A549 treated with dexamethasone at 1 μM for 4 hours (cell line): Measurements from ENCODE around the gene JUNB. TPM values are rescaled to one million over a fixed set of nuclear protein-coding genes. Genes with fewer than 3 reads are reported as not detected.

Experiments used
- total RNA-seq: library from RNA; stranded (reverse); fragments of 200-300 nt; extraction: Qiagen RNA extraction; gene quantifications from 5 replicates; pipeline ENCODE4 v1.2.3, GENCODE V29; 2022

Gene JUNB
- total RNA-seq: 121 to 230 TPM (median 188 TPM) in 5 replicates

DNA sequence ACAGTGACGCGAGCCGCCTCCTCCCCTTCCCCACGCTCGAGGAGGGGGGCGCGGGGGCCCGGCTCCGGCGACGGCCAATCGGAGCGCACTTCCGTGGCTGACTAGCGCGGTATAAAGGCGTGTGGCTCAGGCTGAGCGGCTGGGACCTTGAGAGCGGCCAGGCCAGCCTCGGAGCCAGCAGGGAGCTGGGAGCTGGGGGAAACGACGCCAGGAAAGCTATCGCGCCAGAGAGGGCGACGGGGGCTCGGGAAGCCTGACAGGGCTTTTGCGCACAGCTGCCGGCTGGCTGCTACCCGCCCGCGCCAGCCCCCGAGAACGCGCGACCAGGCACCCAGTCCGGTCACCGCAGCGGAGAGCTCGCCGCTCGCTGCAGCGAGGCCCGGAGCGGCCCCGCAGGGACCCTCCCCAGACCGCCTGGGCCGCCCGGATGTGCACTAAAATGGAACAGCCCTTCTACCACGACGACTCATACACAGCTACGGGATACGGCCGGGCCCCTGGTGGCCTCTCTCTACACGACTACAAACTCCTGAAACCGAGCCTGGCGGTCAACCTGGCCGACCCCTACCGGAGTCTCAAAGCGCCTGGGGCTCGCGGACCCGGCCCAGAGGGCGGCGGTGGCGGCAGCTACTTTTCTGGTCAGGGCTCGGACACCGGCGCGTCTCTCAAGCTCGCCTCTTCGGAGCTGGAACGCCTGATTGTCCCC is at the start of gene JUNB:
Gene JUNB, plus strand, starts transcription at position 142 of the 706 bp plus-strand sequence. Its CDS starts 286 bp downstream, at position 428.

DNA sequence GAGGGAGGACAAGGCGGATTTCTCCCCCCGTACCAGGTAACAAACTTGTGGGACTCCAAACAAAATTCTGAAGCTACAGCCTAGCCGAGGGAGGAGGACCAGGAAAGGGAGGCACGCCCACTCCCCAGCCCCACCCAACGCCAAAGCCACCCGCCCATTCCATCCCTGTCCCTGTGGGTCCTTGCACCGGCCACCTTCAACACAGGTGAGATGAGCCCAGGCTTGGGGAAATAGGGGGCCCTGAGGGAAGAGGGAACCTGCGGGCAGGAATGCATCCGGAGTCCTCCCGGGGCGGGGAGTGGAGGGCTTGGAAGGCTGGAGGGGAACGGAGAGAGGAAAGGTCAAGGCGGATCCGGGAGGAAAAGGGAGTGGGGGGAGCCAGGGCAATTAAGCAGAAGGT is 39.7 kb upstream of the JUNB start, which contains the start of gene BEST2:
Gene BEST2, plus strand, starts transcription at position 157 of the 400 bp plus-strand sequence. CDS start 802 bp downstream, outside the sequence.

DNA sequence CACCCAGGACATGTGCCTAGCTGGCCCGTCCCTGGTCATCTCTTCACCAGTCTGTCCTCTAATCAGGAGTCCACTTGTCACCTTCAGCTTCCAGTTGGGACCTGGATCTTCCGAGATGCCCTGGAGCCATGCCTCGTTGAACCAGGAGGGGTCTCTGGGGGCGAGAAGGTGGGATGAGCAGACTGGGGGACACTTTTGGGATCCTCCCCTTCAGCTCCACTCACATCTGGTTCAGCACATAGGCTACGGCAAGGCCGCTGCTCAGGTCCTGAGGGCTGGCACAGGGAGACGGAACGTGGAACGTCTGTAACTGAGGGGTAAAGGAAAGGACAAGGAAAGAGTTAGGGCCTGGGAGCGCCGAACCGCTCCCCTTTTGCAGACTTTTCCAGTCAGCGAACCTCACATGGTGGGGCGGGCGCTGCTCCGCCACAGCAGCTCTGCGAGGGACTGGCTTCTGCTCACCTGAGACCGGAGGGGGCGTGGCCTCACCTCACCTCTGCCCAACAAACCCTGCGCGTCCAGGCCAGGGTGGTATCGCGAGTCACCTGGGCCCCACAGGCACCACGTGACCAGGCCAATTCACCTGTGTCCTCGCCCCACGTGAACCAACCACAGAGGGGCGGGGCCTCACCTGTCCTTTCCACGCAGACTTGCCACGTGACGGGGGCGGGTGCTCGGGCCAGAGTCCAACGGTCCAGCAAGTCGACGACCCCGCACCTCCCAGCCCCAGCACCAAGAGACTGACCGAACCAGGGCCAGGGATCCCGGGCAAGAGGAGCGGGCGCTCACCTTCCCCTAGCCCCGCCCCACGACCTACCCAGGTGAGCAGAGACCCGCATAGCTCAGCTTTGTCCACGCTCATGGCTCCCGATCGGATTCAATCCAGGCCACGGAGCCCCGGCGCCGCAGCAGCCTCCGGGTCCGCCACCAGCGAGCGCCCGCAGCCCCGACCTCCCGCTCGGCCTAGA is 16.4 kb upstream of the JUNB start, which contains the start of gene HOOK2:
Gene HOOK2, minus strand, starts transcription at position 965 of the 968 bp plus-strand sequence. Its CDS starts 103 bp downstream, at position 862.

GRCh38 chr19:12801466-12802266 is 10.4 kb downstream of the JUNB start, which contains the start of the genes PRDX2 and THSD8:
Gene PRDX2, minus strand, starts transcription at chr19:12801800. Its CDS starts 539 bp downstream, at chr19:12801261.
Gene THSD8, plus strand, starts transcription at chr19:12802069. Its CDS starts 3 bp downstream, at chr19:12802072.

GRCh38 chr19:12806242-12807081 is 15.2 kb downstream of the JUNB start, which contains the start of gene RNASEH2A:
Gene RNASEH2A, plus strand, starts transcription at chr19:12806584. Its CDS starts 90 bp downstream, at chr19:12806674.

DNA sequence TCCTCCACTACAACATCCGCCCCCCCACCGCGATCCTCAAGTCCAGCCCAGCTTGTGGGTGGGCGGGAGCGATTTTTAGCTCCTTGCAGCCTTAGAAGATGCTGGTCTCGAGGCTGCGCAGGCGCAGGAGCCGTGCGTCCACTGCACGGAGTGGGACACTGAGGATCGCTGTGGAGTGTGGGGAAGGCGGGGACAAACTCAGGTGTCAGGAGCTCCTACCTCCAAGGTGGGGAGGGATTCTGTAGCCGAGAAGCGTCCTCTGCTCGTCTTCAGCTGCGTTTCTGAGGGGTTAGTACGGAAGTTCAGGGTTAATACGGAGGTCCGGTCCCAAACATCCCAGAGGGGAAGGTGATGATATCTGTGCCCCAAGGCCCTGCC is 43.3 kb downstream of the JUNB start, which contains the start of gene RTBDN:
Gene RTBDN, minus strand, starts transcription at position 14 of the 378 bp plus-strand sequence. CDS start 4,600 bp downstream, outside the sequence.

GRCh38 chr19:12838182-12838885 is 47.0 kb downstream of the JUNB start, which contains the start of gene MAST1:
Gene MAST1, plus strand, starts transcription at chr19:12838515. Its CDS starts 58 bp downstream, at chr19:12838573.

Other genes starting within 250 kb of the JUNB start
- 1.6 to 2.0 TPM (median 1.8 TPM) in 5 replicates for gene ZNF564, start 240.0 kb upstream of the JUNB start, total RNA-seq
- 0.65 to 1.1 TPM (median 0.98 TPM) in 5 replicates for gene ZNF490, start 180.7 kb upstream of the JUNB start, total RNA-seq
- gene ZNF791, start 180.6 kb upstream of the JUNB start, total RNA-seq: 4.9 to 7.1 TPM (median 5.5 TPM) in 5 replicates
- 13.7 to 25.0 TPM (median 23.7 TPM) in 5 replicates for gene MAN2B1, start 124.7 kb upstream of the JUNB start, total RNA-seq
- 8.3 to 9.7 TPM (median 9.3 TPM) in 5 replicates for gene WDR83, start 124.7 kb upstream of the JUNB start, total RNA-seq
- gene DHPS, start 109.6 kb upstream of the JUNB start, total RNA-seq: 36.5 to 47.0 TPM (median 44.5 TPM) in 5 replicates
- gene GNG14, start 103.5 kb upstream of the JUNB start, total RNA-seq: not detected in 5 replicates
- 9.2 to 12.1 TPM (median 10.9 TPM) in 5 replicates for gene FBXW9, start 94.9 kb upstream of the JUNB start, total RNA-seq
- 23.9 to 33.4 TPM (median 31.7 TPM) in 5 replicates for gene TNPO2, start 67.6 kb upstream of the JUNB start, total RNA-seq
- 165 to 236 TPM (median 222 TPM) in 5 replicates for gene TRIR, start 56.8 kb upstream of the JUNB start, total RNA-seq
- gene GET3, start 54.0 kb upstream of the JUNB start, total RNA-seq: 77.5 to 102 TPM (median 93.7 TPM) in 5 replicates
- gene BEST2, start 39.7 kb upstream of the JUNB start, total RNA-seq: 2.1 to 4.3 TPM (median 3.0 TPM) in 5 replicates
- gene HOOK2, start 15.9 kb upstream of the JUNB start, total RNA-seq: 7.3 to 12.1 TPM (median 10.7 TPM) in 5 replicates
- gene PRDX2, start 10.3 kb downstream of the JUNB start, total RNA-seq: 0.26 to 0.73 TPM (median 0.53 TPM) in 5 replicates
- 3.8 to 12.3 TPM (median 7.3 TPM) in 4 of 5 replicates, not detected in the other for gene THSD8, start 10.6 kb downstream of the JUNB start, total RNA-seq
- 40.0 to 50.4 TPM (median 46.5 TPM) in 5 replicates for gene RNASEH2A, start 15.1 kb downstream of the JUNB start, total RNA-seq
- gene RTBDN, start 43.1 kb downstream of the JUNB start, total RNA-seq: 0.18 to 0.35 TPM (median 0.26 TPM) in 4 of 5 replicates, not detected in the other
- 0.92 to 2.2 TPM (median 1.7 TPM) in 5 replicates for gene MAST1, start 47.0 kb downstream of the JUNB start, total RNA-seq
- 24.6 to 30.2 TPM (median 28.0 TPM) in 5 replicates for gene DNASE2, start 90.0 kb downstream of the JUNB start, total RNA-seq
- 0.11 TPM in 1 of 5 replicates, not detected in the others for gene KLF1, start 95.7 kb downstream of the JUNB start, total RNA-seq
- 8.4 to 9.6 TPM (median 8.5 TPM) in 5 replicates for gene GCDH, start 99.7 kb downstream of the JUNB start, total RNA-seq
- gene SYCE2, start 127.8 kb downstream of the JUNB start, total RNA-seq: 0.16 to 0.58 TPM (median 0.38 TPM) in 5 replicates
- gene FARSA, start 142.2 kb downstream of the JUNB start, total RNA-seq: 55.7 to 78.4 TPM (median 73.9 TPM) in 5 replicates
- 500 to 578 TPM (median 550 TPM) in 5 replicates for gene CALR, start 147.1 kb downstream of the JUNB start, total RNA-seq
- gene RAD23A, start 154.4 kb downstream of the JUNB start, total RNA-seq: 64.0 to 86.6 TPM (median 86.0 TPM) in 5 replicates
- gene GADD45GIP1, start 165.7 kb downstream of the JUNB start, total RNA-seq: 31.0 to 56.0 TPM (median 50.5 TPM) in 5 replicates
- 0.06 to 0.09 TPM (median 0.07 TPM) in 3 of 5 replicates, not detected in the others for gene DAND5, start 178.1 kb downstream of the JUNB start, total RNA-seq
- 3.0 to 4.6 TPM (median 4.5 TPM) in 5 replicates for gene NFIX, start 204.0 kb downstream of the JUNB start, total RNA-seq